Right atrium auricular region (tissue), 2 donors: Measurements from ENCODE around the gene TCP11L1. TPM values are rescaled to one million over a fixed set of nuclear protein-coding genes. Genes with fewer than 3 reads are reported as not detected.

Experiments
- DNase-seq: peaks from one replicate; pipeline ENCODE4 v3.0.0-alpha.2; 2019; ENCODE audit warnings: low spot score
- H3K27ac ChIP-seq, 2 donors: fragments of 200-600 bp; sonication (generic); 1 replicate in 1 of 2; 2 replicates in 1 of 2; pipeline ENCODE4 v1.5.1; 2016 to 2019
- H3K27me3 ChIP-seq, 2 donors: fragments of 200-600 bp; sonication (generic); one replicate each; pipeline versions ENCODE4 v1.5.1 to v1.6.0; 2017 to 2019
- H3K36me3 ChIP-seq: fragments of 200-600 bp; sonication (generic); one replicate; pipeline ENCODE4 v1.5.1; 2016
- H3K4me1 ChIP-seq, 2 donors: fragments of 200-600 bp; sonication (generic); one replicate each; pipeline versions ENCODE4 v1.5.1 to v1.6.0; 2017 to 2019
- H3K4me3 ChIP-seq, 2 donors: fragments of 200-600 bp; sonication (generic); 1 replicate in 1 of 2; 2 replicates in 1 of 2; pipeline ENCODE4 v1.5.1; 2017 to 2019; ENCODE audit warnings: mild to moderate bottlenecking in 1 of 2, moderate library complexity in 1 of 2
- H3K9me3 ChIP-seq, 2 donors: fragments of 200-600 bp; sonication (generic); one replicate each; pipeline ENCODE4 v1.5.1; 2019
- CTCF ChIP-seq, 2 donors: fragments of 200-600 bp; sonication (generic); IDR thresholded peaks; one replicate each; pipeline ENCODE4 v1.5.1; 2019; ENCODE audit warnings: antibody characterized with exemption in 2 of 2
- total RNA-seq, 2 donors: library from RNA; depleted of rRNA; stranded (reverse); fragments of >200 nt; gene quantifications; one replicate each; pipeline ENCODE4 v1.1.0, GENCODE V29; 2016

TCP11L1 gene
- total RNA-seq, 2 donors from 2014 or later = 11.9 to 15.3 TPM

- no peak overlapping the region for H3K4me3 ChIP-seq
- no peak overlapping the region for H3K27ac ChIP-seq
- peaks cover 74% of the 10 kb centered on the region for H3K36me3 ChIP-seq
- no peaks in the 10 kb centered on the region for H3K9me3 ChIP-seq
- no peak for DNase-seq
- TF ChIP-seq CTCF (IDR thresholded peaks at IDR 0.05) = no peak
- H3K27me3 ChIP-seq = no peaks in the 10 kb centered on the region
- peaks cover 0 to 13% of the 10 kb centered on the region in 2 donors for H3K4me1 ChIP-seq
Measured at GRCh38 chr11:33068611-33069340, 29.4 kb downstream of the TCP11L1 start.

- Histone ChIP-seq H3K27me3 (no peaks in the 10 kb centered on the region), H3K4me3 (no peak overlapping the region), H3K36me3 (peaks cover 84% of the 10 kb centered on the region), H3K9me3 (no peaks in the 10 kb centered on the region), H3K4me1 (no peaks in the 10 kb centered on the region), H3K27ac (no peak overlapping the region)
- TF ChIP-seq CTCF (IDR thresholded peaks at IDR 0.05) = no peak
- no peak for DNase-seq
Measured at GRCh38 chr11:33072465-33072864, 33.1 kb downstream of the TCP11L1 start.

GRCh38 chr11:33083918-33084317 is 44.5 kb downstream of the TCP11L1 start:
- no peaks in the 10 kb centered on the region for H3K9me3 ChIP-seq
- no peaks in the 10 kb centered on the region for H3K27me3 ChIP-seq
- H3K27ac ChIP-seq = no peak overlapping the region
- TF ChIP-seq CTCF (IDR thresholded peaks at IDR 0.05) = no peak
- no peak overlapping the region for H3K4me3 ChIP-seq
- no peaks in the 10 kb centered on the region for H3K4me1 ChIP-seq
- no peak for DNase-seq
- H3K36me3 ChIP-seq = peaks cover 22% of the 10 kb centered on the region

GRCh38 chr11:33086017-33086416 is 46.6 kb downstream of the TCP11L1 start:
- no peak for DNase-seq
- Histone ChIP-seq H3K27me3 (no peaks in the 10 kb centered on the region), H3K9me3 (no peaks in the 10 kb centered on the region), H3K4me1 (no peaks in the 10 kb centered on the region), H3K4me3 (no peak overlapping the region), H3K36me3 (peaks cover 17% of the 10 kb centered on the region), H3K27ac (no peak overlapping the region)
- TF ChIP-seq CTCF (IDR thresholded peaks at IDR 0.05) = no peak

- Histone ChIP-seq H3K9me3 (no peaks in the 10 kb centered on the region), H3K27me3 (no peaks in the 10 kb centered on the region), H3K36me3 (peaks cover 20% of the 10 kb centered on the region), H3K4me1 (no peaks in the 10 kb centered on the region), H3K27ac (no peak overlapping the region), H3K4me3 (no peak overlapping the region)
- no peak for TF ChIP-seq CTCF (IDR thresholded peaks at IDR 0.05)
- DNase-seq = no peak
Measured at GRCh38 chr11:33089776-33090175, 50.4 kb downstream of the TCP11L1 start.

GRCh38 chr11:33094157-33094556 is 54.8 kb downstream of the TCP11L1 start:
- no peak for TF ChIP-seq CTCF (IDR thresholded peaks at IDR 0.05)
- Histone ChIP-seq H3K4me3 (no peak overlapping the region), H3K4me1 (no peaks in the 10 kb centered on the region), H3K36me3 (peaks cover 33% of the 10 kb centered on the region), H3K9me3 (no peaks in the 10 kb centered on the region), H3K27me3 (no peaks in the 10 kb centered on the region), H3K27ac (no peak overlapping the region)
- no peak for DNase-seq
